HG02852 (cell line): ENCODE data around the gene GID8.

ENCODE experiments used
- ATAC-seq: cut with Tn5 transposase; IDR thresholded peaks from one replicate; pipeline ENCODE4 v1.9.1; 2021; ENCODE audit warnings: mild to moderate bottlenecking, moderate library complexity; ENCODE audit not compliant: unreplicated experiment

The GID8 gene

GRCh38 chr20:62902926-62903615, 34.9 kb upstream of the GID8 start:
- no peak for ATAC-seq

GRCh38 chr20:62905536-62906117, 32.3 kb upstream of the GID8 start:
- no peak for ATAC-seq

- ATAC-seq: no peak
Observed at GRCh38 chr20:62906209-62906608, 31.7 kb upstream of the GID8 start.

- no peak for ATAC-seq
Observed at GRCh38 chr20:62906647-62907375, 31.1 kb upstream of the GID8 start.

GRCh38 chr20:62907384-62908317, 30.3 kb upstream of the GID8 start:
- no peak for ATAC-seq

- no peak for ATAC-seq
Observed at GRCh38 chr20:62908971-62909791, 28.8 kb upstream of the GID8 start.

- ATAC-seq: no peak
Observed at GRCh38 chr20:62910217-62910766, 27.7 kb upstream of the GID8 start.

- ATAC-seq: no peak
Observed at GRCh38 chr20:62910777-62911497, 27.0 kb upstream of the GID8 start.

GRCh38 chr20:62911701-62912280, 26.2 kb upstream of the GID8 start:
- no peak for ATAC-seq

GRCh38 chr20:62913043-62913630, 24.8 kb upstream of the GID8 start:
- ATAC-seq: no peak

GRCh38 chr20:62914436-62914835, 23.5 kb upstream of the GID8 start:
- no peak for ATAC-seq

- ATAC-seq: no peak
Observed at GRCh38 chr20:62914970-62915457, 22.9 kb upstream of the GID8 start.

- no peak for ATAC-seq
Observed at GRCh38 chr20:62916703-62917476, 21.1 kb upstream of the GID8 start.

GRCh38 chr20:62917720-62918119, 20.2 kb upstream of the GID8 start:
- ATAC-seq: no peak

- ATAC-seq: no peak
Observed at GRCh38 chr20:62918147-62918546, 19.8 kb upstream of the GID8 start.

- ATAC-seq: no peak
Observed at GRCh38 chr20:62918831-62919230, 19.1 kb upstream of the GID8 start.

- ATAC-seq: no peak
Observed at GRCh38 chr20:62920039-62920645, 17.8 kb upstream of the GID8 start.
